Cardiac muscle cell (in vitro differentiated cells and primary cell): Measurements from ENCODE around the gene NUDT12. TPM values are rescaled to one million over a fixed set of nuclear protein-coding genes. Genes with fewer than 3 reads are reported as not detected.

Source experiments
- DNase-seq, 2 donors: peaks; one replicate each; pipeline versions ENCODE4 v3.0.0 to v3.0.0-alpha.2; 2010 to 2017; ENCODE audit warnings: low read depth in 1 of 2, low spot score in 1 of 2
- H3K27ac ChIP-seq: fragments of 200-600 bp; sonication (generic); 2 replicates; pipeline ENCODE4 v1.5.1; 2016
- H3K27me3 ChIP-seq: fragments of 200-600 bp; sonication (generic); 2 replicates; pipeline ENCODE4 v1.6.0; 2016; ENCODE audit warnings: control low read depth
- H3K36me3 ChIP-seq: fragments of 200-600 bp; sonication (generic); 2 replicates; pipeline ENCODE4 v1.5.1; 2016; ENCODE audit warnings: control low read depth
- H3K4me1 ChIP-seq: fragments of 200-600 bp; sonication (generic); 2 replicates; pipeline ENCODE4 v1.8.1; 2017; ENCODE audit warnings: low read depth, mild to moderate bottlenecking, mixed run types
- H3K4me3 ChIP-seq: fragments of 200-600 bp; sonication (generic); 2 replicates; pipeline ENCODE4 v1.5.1; 2016; ENCODE audit warnings: mild to moderate bottlenecking
- H3K9me3 ChIP-seq: fragments of 200-600 bp; sonication (generic); 2 replicates; pipeline ENCODE4 v1.5.1; 2017; ENCODE audit warnings: low read depth, mild to moderate bottlenecking, control low read depth
- CTCF ChIP-seq: IDR thresholded peaks from 2 replicates; pipeline ENCODE4 v1.5.1; 2012; ENCODE audit warnings: low read depth, mild to moderate bottlenecking, low read length
- polyA plus RNA-seq: library from polyadenylated mRNA; unstranded; fragments of >200 nt; fragmentation: Nextera tagmentation; extraction: Ambion mirVana; gene quantifications from 2 replicates; pipeline ENCODE4 v1.2.1, GENCODE V29; 2016
- total RNA-seq: library from RNA; depleted of rRNA; stranded (reverse); fragments of >200 nt; gene quantifications from 2 replicates; pipeline ENCODE4 v1.2.3, GENCODE V29; 2016

The NUDT12 gene
- total and polyA plus RNA-seq, 2 experiments from 2014 or later: 9.3 to 18.3 TPM

GRCh38 chr5:103505581-103506305, 56.8 kb downstream of the NUDT12 start:
- DNase-seq: peak in 1 of 2 donors; percentile 91
- H3K27me3 ChIP-seq: no peaks in the 10 kb centered on the region
- no peak for TF ChIP-seq CTCF
- no peaks in the 10 kb centered on the region for H3K9me3 ChIP-seq
- H3K27ac ChIP-seq: no peak overlapping the region
- no peaks in the 10 kb centered on the region for H3K36me3 ChIP-seq
- no peaks in the 10 kb centered on the region for H3K4me1 ChIP-seq
- no peak overlapping the region for H3K4me3 ChIP-seq

- no peak for TF ChIP-seq CTCF
- Histone ChIP-seq H3K9me3 (no peaks in the 10 kb centered on the region), H3K27ac (no peak overlapping the region), H3K36me3 (no peaks in the 10 kb centered on the region), H3K4me1 (peaks cover 13% of the 10 kb centered on the region), H3K4me3 (no peak overlapping the region), H3K27me3 (no peaks in the 10 kb centered on the region)
- no peak for DNase-seq
Observed at GRCh38 chr5:103503066-103503465, 59.5 kb downstream of the NUDT12 start.

- Histone ChIP-seq H3K36me3 (no peaks in the 10 kb centered on the region), H3K4me1 (peaks cover 13% of the 10 kb centered on the region), H3K9me3 (no peaks in the 10 kb centered on the region), H3K4me3 (no peak overlapping the region), H3K27me3 (no peaks in the 10 kb centered on the region), H3K27ac (no peak overlapping the region)
- TF ChIP-seq CTCF: no peak
- DNase-seq: no peak
Observed at GRCh38 chr5:103502662-103503061, 59.9 kb downstream of the NUDT12 start.
